SK-N-SH treated with all-trans-retinoic acid at 6 μM for 48 hours (cell line): Measurements from ENCODE around the gene DGKH.

Source experiments
- ATAC-seq: fragments of 200-7000 bp; cut with Tn5 transposase; 3 replicates; pipeline ENCODE4 v1.9.1; 2020; ENCODE audit warnings: mild to moderate bottlenecking, moderate library complexity
- BACH2 ChIP-seq: fragments of 250-450 bp; sonication (Bioruptor Pico); IDR thresholded peaks from 2 replicates; pipeline ENCODE4 v1.9.0; 2021; ENCODE audit warnings: mild to moderate bottlenecking, borderline replicate concordance
- CSDC2 ChIP-seq: fragments of 250-450 bp; sonication (Bioruptor Pico); IDR thresholded peaks from 2 replicates; pipeline ENCODE4 v1.5.0; 2020; ENCODE audit warnings: mild to moderate bottlenecking, moderate library complexity
- ESRRG ChIP-seq: fragments of 250-450 bp; sonication (Bioruptor Pico); IDR thresholded peaks from 2 replicates; pipeline ENCODE4 v1.6.1; 2021; ENCODE audit warnings: mild to moderate bottlenecking
- GLIS3 ChIP-seq: fragments of 250-450 bp; sonication (Bioruptor Pico); IDR thresholded peaks from 2 replicates; pipeline ENCODE4 v1.5.0; 2020; ENCODE audit warnings: mild to moderate bottlenecking, moderate library complexity
- ISL1 ChIP-seq: fragments of 250-450 bp; sonication (Bioruptor Pico); IDR thresholded peaks from 2 replicates; pipeline ENCODE4 v2.1.2; 2022; ENCODE audit warnings: mild to moderate bottlenecking, moderate library complexity
- OSR1 ChIP-seq: fragments of 250-450 bp; sonication (Bioruptor Pico); IDR thresholded peaks from 2 replicates; pipeline ENCODE4 v1.8.0; 2022; ENCODE audit warnings: moderate library complexity, mild to moderate bottlenecking, inconsistent platforms
- RARB ChIP-seq: fragments of 250-450 bp; sonication (Bioruptor Pico); IDR thresholded peaks from 2 replicates; pipeline ENCODE4 v1.8.0; 2021; ENCODE audit warnings: mild to moderate bottlenecking, moderate library complexity
- TCF4 ChIP-seq: fragments of 250-450 bp; sonication (Bioruptor Pico); IDR thresholded peaks from 2 replicates; pipeline ENCODE4 v1.8.0; 2021; ENCODE audit warnings: mild to moderate bottlenecking, moderate library complexity, borderline replicate concordance
- TOX ChIP-seq: fragments of 250-450 bp; sonication (Bioruptor Pico); IDR thresholded peaks from 2 replicates; pipeline ENCODE4 v1.8.0; 2021; ENCODE audit warnings: mild to moderate bottlenecking, moderate library complexity, borderline replicate concordance
- ZC3H10 ChIP-seq: fragments of 250-450 bp; sonication (Bioruptor Pico); IDR thresholded peaks from 2 replicates; pipeline ENCODE4 v1.5.1; 2021; ENCODE audit warnings: mild to moderate bottlenecking, moderate library complexity
- ZFP3 ChIP-seq: fragments of 250-450 bp; sonication (Bioruptor Pico); IDR thresholded peaks from 2 replicates; pipeline ENCODE4 v1.5.0; 2020; ENCODE audit warnings: mild to moderate bottlenecking, moderate library complexity
- ZFP30 ChIP-seq: fragments of 450-650 bp; formaldehyde crosslinking; IDR thresholded peaks from 2 replicates; pipeline ENCODE4 v1.5.0; 2022; ENCODE audit warnings: mild to moderate bottlenecking, moderate library complexity
- ZNF565 ChIP-seq: fragments of 450-650 bp; formaldehyde crosslinking; conservative IDR thresholded peaks from 2 replicates; pipeline ENCODE4 v1.5.0; 2020; ENCODE audit warnings: low read depth, mild to moderate bottlenecking, moderate library complexity
- ZNF70 ChIP-seq: fragments of 450-650 bp; formaldehyde crosslinking; IDR thresholded peaks from 2 replicates; pipeline ENCODE4 v1.5.0; 2020; ENCODE audit warnings: mild to moderate bottlenecking, moderate library complexity
- ZNF8 ChIP-seq: fragments of 450-650 bp; formaldehyde crosslinking; IDR thresholded peaks from 2 replicates; pipeline ENCODE4 v1.5.0; 2020; ENCODE audit warnings: mild to moderate bottlenecking, moderate library complexity
- TF ChIP-seq, protein P1 (sequence below): fragments of 250-450 bp; sonication (Bioruptor Pico); IDR thresholded peaks from 2 replicates; pipeline ENCODE4 v1.5.0; 2020; ENCODE audit warnings: mild to moderate bottlenecking, moderate library complexity
- TF ChIP-seq, protein P2 (sequence below): fragments of 250-450 bp; sonication (Bioruptor Pico); IDR thresholded peaks from 2 replicates; pipeline ENCODE4 v1.5.1; 2021; ENCODE audit warnings: mild to moderate bottlenecking, moderate library complexity
- TF ChIP-seq, protein P3 (sequence below): fragments of 250-450 bp; sonication (Bioruptor Pico); IDR thresholded peaks from 2 replicates; pipeline ENCODE4 v1.8.0; 2021; ENCODE audit warnings: low read depth, mild to moderate bottlenecking, moderate library complexity, borderline replicate concordance
- TF ChIP-seq, protein P4 (sequence below): fragments of 250-450 bp; sonication (Bioruptor Pico); IDR thresholded peaks from 2 replicates; pipeline ENCODE4 v1.8.0; 2020; ENCODE audit warnings: mild to moderate bottlenecking, moderate library complexity, borderline replicate concordance

DGKH gene

DNA sequence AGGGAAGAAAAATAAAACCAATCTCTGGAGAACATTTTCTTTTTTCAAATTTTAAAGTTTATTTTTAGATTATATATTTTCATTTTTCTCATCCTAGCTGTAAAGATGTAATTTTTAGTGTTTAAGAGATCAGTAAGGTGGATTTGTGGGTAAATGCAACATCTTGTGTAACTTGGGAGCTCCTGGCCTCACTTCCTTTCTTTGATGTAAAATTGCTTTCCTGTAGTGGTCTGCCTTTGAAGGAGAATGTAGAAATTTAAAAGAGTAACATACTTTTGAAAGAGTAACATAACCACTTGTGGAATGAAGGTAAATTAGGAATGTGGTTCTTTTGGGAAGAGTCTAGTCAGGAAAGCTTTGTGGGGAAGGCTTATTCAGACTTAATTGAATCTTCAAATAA, 127.8 kb downstream of the DGKH start (continued):
- TF ChIP-seq, protein P1, sequence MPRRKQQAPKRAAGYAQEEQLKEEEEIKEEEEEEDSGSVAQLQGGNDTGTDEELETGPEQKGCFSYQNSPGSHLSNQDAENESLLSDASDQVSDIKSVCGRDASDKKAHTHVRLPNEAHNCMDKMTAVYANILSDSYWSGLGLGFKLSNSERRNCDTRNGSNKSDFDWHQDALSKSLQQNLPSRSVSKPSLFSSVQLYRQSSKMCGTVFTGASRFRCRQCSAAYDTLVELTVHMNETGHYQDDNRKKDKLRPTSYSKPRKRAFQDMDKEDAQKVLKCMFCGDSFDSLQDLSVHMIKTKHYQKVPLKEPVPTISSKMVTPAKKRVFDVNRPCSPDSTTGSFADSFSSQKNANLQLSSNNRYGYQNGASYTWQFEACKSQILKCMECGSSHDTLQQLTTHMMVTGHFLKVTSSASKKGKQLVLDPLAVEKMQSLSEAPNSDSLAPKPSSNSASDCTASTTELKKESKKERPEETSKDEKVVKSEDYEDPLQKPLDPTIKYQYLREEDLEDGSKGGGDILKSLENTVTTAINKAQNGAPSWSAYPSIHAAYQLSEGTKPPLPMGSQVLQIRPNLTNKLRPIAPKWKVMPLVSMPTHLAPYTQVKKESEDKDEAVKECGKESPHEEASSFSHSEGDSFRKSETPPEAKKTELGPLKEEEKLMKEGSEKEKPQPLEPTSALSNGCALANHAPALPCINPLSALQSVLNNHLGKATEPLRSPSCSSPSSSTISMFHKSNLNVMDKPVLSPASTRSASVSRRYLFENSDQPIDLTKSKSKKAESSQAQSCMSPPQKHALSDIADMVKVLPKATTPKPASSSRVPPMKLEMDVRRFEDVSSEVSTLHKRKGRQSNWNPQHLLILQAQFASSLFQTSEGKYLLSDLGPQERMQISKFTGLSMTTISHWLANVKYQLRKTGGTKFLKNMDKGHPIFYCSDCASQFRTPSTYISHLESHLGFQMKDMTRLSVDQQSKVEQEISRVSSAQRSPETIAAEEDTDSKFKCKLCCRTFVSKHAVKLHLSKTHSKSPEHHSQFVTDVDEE (CRISPR knock-in tag), result no peak
- TF ChIP-seq TOX (CRISPR knock-in tag) (no peak), ZFP30 (CRISPR knock-in tag) (no peak), OSR1 (CRISPR knock-in tag) (no peak), CSDC2 (CRISPR knock-in tag) (no peak)
- TF ChIP-seq, all 23 proteins: peak for 0

DNA sequence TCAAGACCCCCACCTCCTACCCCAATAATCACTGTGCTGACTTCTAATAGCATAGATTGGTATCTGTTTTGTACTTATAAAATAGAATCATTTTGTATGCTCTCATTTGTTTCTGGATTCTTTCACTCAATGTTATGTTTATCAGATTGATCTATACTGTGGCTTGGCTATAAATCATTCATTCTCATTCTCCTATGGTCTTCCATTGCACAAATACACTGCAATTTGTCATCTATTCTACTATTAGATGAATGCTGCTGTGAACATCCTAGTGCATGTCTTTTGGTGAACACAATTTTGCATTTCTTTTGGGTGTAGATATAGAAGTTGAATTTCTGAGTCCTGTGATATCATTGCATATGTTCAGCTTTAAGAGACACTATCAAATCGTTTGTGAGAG, 128.7 kb downstream of the DGKH start:
- TF ChIP-seq, protein P1 (CRISPR knock-in tag), result no peak
- no peak for TF ChIP-seq ZNF70 (CRISPR knock-in tag)
- TF ChIP-seq, protein P2, sequence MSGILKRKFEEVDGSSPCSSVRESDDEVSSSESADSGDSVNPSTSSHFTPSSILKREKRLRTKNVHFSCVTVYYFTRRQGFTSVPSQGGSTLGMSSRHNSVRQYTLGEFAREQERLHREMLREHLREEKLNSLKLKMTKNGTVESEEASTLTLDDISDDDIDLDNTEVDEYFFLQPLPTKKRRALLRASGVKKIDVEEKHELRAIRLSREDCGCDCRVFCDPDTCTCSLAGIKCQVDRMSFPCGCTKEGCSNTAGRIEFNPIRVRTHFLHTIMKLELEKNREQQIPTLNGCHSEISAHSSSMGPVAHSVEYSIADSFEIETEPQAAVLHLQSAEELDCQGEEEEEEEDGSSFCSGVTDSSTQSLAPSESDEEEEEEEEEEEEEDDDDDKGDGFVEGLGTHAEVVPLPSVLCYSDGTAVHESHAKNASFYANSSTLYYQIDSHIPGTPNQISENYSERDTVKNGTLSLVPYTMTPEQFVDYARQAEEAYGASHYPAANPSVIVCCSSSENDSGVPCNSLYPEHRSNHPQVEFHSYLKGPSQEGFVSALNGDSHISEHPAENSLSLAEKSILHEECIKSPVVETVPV (CRISPR knock-in tag), result no peak
- TF ChIP-seq ZNF8 (CRISPR knock-in tag), result no peak
- TF ChIP-seq GLIS3 (CRISPR knock-in tag), result no peak
- TF ChIP-seq, protein P3, sequence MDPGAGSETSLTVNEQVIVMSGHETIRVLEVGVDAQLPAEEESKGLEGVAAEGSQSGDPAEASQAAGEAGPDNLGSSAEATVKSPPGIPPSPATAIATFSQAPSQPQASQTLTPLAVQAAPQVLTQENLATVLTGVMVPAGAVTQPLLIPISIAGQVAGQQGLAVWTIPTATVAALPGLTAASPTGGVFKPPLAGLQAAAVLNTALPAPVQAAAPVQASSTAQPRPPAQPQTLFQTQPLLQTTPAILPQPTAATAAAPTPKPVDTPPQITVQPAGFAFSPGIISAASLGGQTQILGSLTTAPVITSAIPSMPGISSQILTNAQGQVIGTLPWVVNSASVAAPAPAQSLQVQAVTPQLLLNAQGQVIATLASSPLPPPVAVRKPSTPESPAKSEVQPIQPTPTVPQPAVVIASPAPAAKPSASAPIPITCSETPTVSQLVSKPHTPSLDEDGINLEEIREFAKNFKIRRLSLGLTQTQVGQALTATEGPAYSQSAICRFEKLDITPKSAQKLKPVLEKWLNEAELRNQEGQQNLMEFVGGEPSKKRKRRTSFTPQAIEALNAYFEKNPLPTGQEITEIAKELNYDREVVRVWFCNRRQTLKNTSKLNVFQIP, result no peak
- no peak for TF ChIP-seq ZFP3 (CRISPR knock-in tag)
- TF ChIP-seq RARB (CRISPR knock-in tag), result no peak
- TF ChIP-seq TCF4, result no peak
- TF ChIP-seq, all 23 proteins: peak for 0
- no peak for ATAC-seq

DNA sequence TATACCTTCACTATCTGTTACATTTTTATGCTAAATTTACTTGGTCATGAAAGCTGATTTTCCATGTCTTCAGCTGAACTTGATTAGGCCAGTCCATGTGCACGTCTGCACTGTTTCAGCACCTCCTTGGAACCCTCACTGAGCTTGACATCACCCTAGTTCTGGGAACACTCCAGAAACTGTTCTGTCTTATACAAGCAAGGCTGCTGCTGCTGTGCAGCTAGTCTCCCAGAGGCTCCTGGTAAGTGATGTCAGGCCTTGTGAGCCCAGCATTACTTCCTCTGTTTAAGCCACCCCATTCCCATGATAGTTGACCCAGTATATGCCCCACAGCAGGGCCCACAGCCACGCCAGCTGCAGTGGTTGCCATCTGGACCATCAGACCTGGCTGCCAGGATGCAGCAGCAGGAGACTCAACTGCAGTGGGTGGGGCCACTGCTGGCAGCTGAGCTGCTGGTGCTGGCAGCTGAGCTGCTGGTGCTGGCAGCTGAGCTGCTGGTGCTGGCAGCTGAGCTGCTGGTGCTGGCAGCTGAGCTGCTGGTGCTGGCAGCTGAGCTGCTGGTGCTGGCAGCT, 133.0 kb downstream of the DGKH start:
- ATAC-seq, result no peak; the same call in 2 of the 3 replicates
- TF ChIP-seq, protein P1 (CRISPR knock-in tag), result no peak
- TF ChIP-seq OSR1 (CRISPR knock-in tag), result no peak
- no peak for TF ChIP-seq ZC3H10 (CRISPR knock-in tag)
- no peak for TF ChIP-seq BACH2 (CRISPR knock-in tag)
- TF ChIP-seq ZNF565, result no peak
- TF ChIP-seq, protein P4, sequence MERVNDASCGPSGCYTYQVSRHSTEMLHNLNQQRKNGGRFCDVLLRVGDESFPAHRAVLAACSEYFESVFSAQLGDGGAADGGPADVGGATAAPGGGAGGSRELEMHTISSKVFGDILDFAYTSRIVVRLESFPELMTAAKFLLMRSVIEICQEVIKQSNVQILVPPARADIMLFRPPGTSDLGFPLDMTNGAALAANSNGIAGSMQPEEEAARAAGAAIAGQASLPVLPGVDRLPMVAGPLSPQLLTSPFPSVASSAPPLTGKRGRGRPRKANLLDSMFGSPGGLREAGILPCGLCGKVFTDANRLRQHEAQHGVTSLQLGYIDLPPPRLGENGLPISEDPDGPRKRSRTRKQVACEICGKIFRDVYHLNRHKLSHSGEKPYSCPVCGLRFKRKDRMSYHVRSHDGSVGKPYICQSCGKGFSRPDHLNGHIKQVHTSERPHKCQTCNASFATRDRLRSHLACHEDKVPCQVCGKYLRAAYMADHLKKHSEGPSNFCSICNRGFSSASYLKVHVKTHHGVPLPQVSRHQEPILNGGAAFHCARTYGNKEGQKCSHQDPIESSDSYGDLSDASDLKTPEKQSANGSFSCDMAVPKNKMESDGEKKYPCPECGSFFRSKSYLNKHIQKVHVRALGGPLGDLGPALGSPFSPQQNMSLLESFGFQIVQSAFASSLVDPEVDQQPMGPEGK, result no peak
- TF ChIP-seq ESRRG (CRISPR knock-in tag), result no peak
- TF ChIP-seq ZFP30 (CRISPR knock-in tag), result no peak
- no peak for TF ChIP-seq ISL1 (CRISPR knock-in tag)
- TF ChIP-seq, protein P3, result no peak
- TF ChIP-seq GLIS3 (CRISPR knock-in tag), result no peak
- TF ChIP-seq TCF4, result no peak
